Pancreas (tissue), 10 donors: Measurements from ENCODE around the gene TBX10. TPM values are rescaled to one million over a fixed set of nuclear protein-coding genes. Genes with fewer than 3 reads are reported as not detected.
A peak's percentile ranks its signal among the peaks of the same experiment; 100 is the strongest.
"Not testable (repeated sequence)": the region's sequence is repeated elsewhere in the genome, so short reads cannot be mapped to it uniquely, and the experiment has no call there.

Experiments used
- ATAC-seq, 4 donors: fragments of 200-7000 bp; cut with Tn5 transposase; one replicate each; pipeline versions ENCODE4 v1.8.0 to v1.9.1; 2020; ENCODE audit warnings: mild to moderate bottlenecking in 4 of 4, moderate library complexity in 4 of 4
- DNase-seq, 6 donors: peaks; one replicate each; pipeline ENCODE4 v3.0.0-alpha.2; 2020
- FAIRE-seq: peaks from 2 replicates; lab custom pipeline; 2012; peaks lifted over from hg19 to GRCh38; lab: Jason Lieb, UNC
- H3K27ac ChIP-seq, 4 donors: fragments of 200-600 bp; sonication (generic); 1 replicate in 3 of 4; 2 replicates in 1 of 4; pipeline versions ENCODE4 v1.5.0 to v1.8.0; 2020
- H3K27me3 ChIP-seq, 4 donors: fragments of 200-600 bp; one replicate each; pipeline ENCODE4 v1.8.0; 2021
- H3K36me3 ChIP-seq, 3 donors: fragments of 200-600 bp; sonication (generic) in 1 of 3; one replicate each; pipeline versions ENCODE4 v1.5.0 to v1.8.0; 2020 to 2021
- H3K4me1 ChIP-seq, 3 donors: fragments of 200-600 bp; one replicate each; pipeline ENCODE4 v1.8.0; 2021
- H3K4me3 ChIP-seq, 4 donors: fragments of 200-600 bp; sonication (generic) in 2 of 4; one replicate each; pipeline versions ENCODE4 v1.5.0 to v1.8.0; 2020 to 2021
- H3K9me3 ChIP-seq, 4 donors: fragments of 200-600 bp; one replicate each; pipeline ENCODE4 v1.8.0; 2021
- WGBS, 2 donors: extraction: QIAGEN DNeasy Blood & Tissue Kit; methylation state at CpG; one replicate each; pipeline ENCODE4 v1.1.7; 2013; 5-methylcytosine and 5-hydroxymethylcytosine counted together
- intact Hi-C, 3 donors: fragments of 100-400 bp; cut with DNase I; formaldehyde crosslinking; loops; one replicate each; pipeline versions ENCODE4 v1.11.1 to v1.14.2; 2022
- polyA plus RNA-seq, 2 donors: library from polyadenylated mRNA; stranded (reverse); fragments of 200-250 nt; gene quantifications; one replicate each; pipeline ENCODE4 v1.2.3, GENCODE V29; 2013
- total RNA-seq, 6 donors: library from RNA; stranded (reverse); fragmentation: NEBNext Ultra II Directional in 4 of 6; extraction: Animal tissue kit (Norgen Biotek cat#: 25700) in 4 of 6; gene quantifications; one replicate each; pipeline versions ENCODE4 v1.2.1 to v1.2.4, GENCODE V29; 2021 to 2023
- TF ChIP-seq, protein P1 (sequence below), 4 donors: fragments of 200-600 bp; sonication (generic) in 3 of 4; IDR thresholded peaks; one replicate each; pipeline versions ENCODE4 v1.5.0 to v1.8.0; 2021; ENCODE audit warnings: antibody characterized with exemption in 4 of 4
- donor health status: healthy with polysubstance abuse.
- donor health status: DM: no; HTN: no; CAD: no; lungs with moderate emphysema.
- donor health status: DM: no; HTN: no; CAD: no.
- donor health status: control.
- donor health status: control.
- donor health status: Bipolar disorder and iron deficiency.
- donor health status: DM: yes; HTN: yes; CAD: no.
- donor health status: DM: no; HTN: no; CAD: no.
- donor health status: DM: no; HTN: no; CAD: no.
- donor health status: DM: yes; HTN: yes; CAD: no.

Gene TBX10
- total and polyA plus RNA-seq, 8 donors, result 0.09 to 0.37 (median 0.26) TPM; not detected in 4

DNA sequence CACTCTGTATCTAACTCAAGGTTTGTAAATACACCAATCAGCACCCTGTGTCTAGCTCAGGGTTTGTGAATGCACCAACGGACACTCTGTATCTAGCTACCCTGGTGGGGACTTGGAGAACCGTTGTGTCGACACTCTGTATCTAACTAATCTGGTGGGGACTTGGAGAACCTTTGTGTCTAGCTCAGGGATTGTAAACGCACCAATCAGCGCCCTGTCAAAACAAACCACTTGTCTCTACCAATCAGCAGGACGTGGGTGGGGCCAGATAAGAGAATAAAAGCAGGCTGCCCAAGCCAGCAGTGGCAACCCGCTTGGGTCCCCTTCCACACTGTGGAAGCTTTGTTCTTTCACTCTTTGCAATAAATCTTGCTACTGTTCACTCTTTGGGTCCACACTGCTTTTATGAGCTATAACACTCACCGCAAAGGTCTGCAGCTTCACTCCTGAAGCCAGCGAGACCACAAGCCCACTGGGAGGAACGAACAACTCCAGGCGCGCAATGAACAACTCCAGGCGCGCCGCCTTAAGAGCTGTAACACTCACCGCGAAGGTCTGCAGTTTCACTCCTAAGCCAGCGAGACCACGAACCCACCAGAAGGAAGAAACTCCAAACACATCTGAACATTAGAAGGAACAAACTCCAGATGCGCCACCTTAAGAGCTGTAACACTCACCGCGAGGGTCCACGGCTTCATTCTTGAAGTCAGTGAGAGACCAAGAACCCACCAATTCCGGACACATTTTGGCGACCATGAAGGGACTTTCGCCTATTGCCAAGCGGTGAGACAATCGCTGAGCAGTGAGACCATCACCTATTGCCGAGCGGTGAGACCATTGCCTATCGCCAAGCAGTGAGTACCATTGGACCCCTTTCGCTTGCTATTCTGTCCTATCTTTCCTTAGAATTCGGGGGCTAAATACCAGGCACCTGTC, 19.6 kb downstream of the TBX10 start:
- 88 to 90% methylated on average over 33 of the region's 33 CpGs for WGBS, 2 donors
- DNase-seq, H3K4me1 ChIP-seq, H3K4me3 ChIP-seq, ATAC-seq, H3K27ac ChIP-seq, H3K27me3 ChIP-seq, H3K9me3 ChIP-seq, H3K36me3 ChIP-seq, intact Hi-C loops, FAIRE-seq: not testable (repeated sequence)

DNA sequence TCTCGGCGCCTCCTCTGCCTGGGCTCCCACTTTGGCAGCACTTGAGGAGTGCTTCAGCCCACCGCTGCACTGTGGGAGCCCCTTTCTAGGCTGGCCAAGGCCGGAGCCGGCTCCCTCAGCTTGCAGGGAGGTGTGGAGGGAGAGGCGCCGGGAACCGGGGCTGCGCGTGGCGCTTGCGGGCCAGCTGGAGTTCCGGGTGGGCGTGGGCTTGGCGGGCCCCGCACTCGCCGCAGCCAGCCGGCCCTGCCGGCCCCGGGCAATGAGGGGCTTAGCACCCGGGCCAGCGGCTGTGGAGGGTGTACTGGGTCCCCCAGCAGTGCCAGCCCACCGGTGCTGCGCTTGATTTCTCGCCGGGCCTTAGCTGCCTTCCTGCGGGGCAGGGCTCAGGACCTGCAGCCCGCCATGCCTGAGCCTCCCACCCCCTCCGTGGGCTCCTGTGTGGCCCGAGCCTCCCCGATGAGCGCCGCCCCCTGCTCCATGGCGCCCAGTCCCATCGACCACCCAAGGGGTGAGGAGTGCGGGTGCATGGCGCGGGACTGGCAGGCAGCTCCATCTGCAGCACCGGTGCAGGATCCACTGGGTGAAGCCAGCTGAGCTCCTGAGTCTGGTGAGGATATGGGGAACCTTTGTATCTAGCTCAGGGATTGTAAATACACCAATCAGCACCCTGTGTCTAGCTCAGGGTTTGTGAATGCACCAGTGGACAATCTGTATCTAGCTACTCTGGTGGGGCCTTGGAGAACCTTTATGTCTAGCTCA, 20.5 kb downstream of the TBX10 start:
- ATAC-seq, H3K27ac ChIP-seq, H3K4me3 ChIP-seq, H3K4me1 ChIP-seq, H3K27me3 ChIP-seq, H3K9me3 ChIP-seq, H3K36me3 ChIP-seq, FAIRE-seq, intact Hi-C loops: not testable (repeated sequence)
- peak in 1 of 6 donors; percentile 49 for DNase-seq
- WGBS, 2 donors, result 90 to 92% methylated on average over 34 to 40 of the region's 40 CpGs

DNA sequence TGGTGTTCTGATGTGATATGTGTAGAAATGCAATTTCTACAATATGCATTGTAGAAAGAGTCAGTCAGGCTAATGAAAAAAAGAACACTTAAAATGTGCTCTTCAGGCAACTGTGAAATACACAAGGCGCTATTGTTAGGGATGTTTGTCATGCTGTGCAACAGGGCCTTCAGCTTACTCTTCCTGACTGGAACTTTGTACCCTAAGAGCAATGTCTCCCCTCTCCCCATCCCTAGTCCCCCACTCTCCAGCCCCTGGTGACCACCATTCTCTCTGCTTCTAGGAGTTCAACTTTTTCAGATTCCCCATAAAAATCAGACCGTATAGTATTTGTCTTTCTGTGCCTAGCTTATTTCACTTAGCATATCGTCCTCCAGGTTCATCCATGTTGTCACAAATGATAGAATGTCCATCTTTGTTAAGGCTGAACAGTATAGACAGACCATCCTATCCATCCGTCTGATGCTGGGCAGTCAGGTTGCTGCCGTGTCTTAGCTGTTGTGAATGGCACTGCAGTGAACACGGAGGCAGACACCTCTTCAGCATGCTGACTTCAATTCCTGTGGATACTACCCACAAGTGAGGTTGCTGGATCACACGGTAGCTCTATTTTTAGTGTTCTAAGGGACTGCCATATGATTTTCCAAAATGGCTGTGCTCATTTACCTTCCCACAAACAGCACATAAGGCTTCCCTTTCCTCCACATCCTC, 22.2 kb downstream of the TBX10 start:
- no peak overlapping the region for H3K27ac ChIP-seq
- H3K36me3 ChIP-seq, result no peaks in the 10 kb centered on the region
- no peaks in the 10 kb centered on the region for H3K27me3 ChIP-seq
- intact Hi-C loops, result no loop called here
- FAIRE-seq, result no peak
- H3K9me3 ChIP-seq, result no peaks in the 10 kb centered on the region
- TF ChIP-seq, protein P1, sequence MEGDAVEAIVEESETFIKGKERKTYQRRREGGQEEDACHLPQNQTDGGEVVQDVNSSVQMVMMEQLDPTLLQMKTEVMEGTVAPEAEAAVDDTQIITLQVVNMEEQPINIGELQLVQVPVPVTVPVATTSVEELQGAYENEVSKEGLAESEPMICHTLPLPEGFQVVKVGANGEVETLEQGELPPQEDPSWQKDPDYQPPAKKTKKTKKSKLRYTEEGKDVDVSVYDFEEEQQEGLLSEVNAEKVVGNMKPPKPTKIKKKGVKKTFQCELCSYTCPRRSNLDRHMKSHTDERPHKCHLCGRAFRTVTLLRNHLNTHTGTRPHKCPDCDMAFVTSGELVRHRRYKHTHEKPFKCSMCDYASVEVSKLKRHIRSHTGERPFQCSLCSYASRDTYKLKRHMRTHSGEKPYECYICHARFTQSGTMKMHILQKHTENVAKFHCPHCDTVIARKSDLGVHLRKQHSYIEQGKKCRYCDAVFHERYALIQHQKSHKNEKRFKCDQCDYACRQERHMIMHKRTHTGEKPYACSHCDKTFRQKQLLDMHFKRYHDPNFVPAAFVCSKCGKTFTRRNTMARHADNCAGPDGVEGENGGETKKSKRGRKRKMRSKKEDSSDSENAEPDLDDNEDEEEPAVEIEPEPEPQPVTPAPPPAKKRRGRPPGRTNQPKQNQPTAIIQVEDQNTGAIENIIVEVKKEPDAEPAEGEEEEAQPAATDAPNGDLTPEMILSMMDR (IDR thresholded peaks at IDR 0.05), result no peak
- H3K4me1 ChIP-seq, result no peaks in the 10 kb centered on the region
- ATAC-seq, result no peak
- no peak for DNase-seq
- WGBS, 2 donors, result 72 to 79% methylated on average over 7 of the region's 7 CpGs
- H3K4me3 ChIP-seq, result no peak overlapping the region

DNA sequence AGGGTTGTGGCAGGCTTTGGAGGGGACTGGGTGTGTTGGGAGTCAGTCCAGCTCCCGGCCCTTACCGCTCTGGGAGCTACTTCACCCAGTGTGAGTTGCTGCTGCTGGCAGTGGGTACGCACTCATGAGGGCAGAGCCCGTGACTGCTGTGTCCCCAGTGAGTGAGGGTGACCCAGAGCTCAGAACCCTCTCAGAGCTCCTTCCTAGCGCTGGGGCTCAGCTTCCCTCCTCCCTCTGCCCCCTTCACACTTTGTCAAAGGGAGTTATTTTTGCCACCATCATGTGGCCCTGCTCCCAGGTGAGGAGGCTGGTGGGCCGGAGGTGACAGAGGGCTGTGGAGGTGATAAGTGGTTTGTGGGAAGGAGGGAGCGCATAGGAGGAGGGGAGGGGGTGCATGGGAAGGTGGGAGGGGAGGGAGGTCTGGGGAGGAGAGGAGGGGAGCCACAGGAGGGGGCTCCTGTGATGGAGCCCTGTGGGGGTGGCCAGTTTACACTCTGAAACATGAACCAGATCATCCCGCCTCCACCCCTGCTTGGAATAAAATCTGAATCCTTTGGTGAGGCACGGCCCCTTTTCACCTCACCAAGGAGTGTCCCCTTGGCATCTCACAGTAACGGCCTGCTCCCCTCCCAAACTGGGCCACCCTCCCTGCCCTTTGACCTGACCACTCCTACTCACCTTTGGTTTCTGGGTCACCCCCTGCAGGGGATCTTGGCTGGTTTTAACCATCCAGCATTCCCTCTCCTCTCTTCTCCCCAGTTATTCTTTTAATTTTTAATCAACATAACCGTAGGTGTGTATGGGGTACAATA, 22.9 kb downstream of the TBX10 start:
- no peak overlapping the region for H3K4me3 ChIP-seq
- no peak overlapping the region for H3K27ac ChIP-seq
- H3K4me1 ChIP-seq, result no peaks in the 10 kb centered on the region
- FAIRE-seq (no peak), DNase-seq (peak in 1 of 6 donors; percentile 58), ATAC-seq (no peak)
- no peaks in the 10 kb centered on the region for H3K27me3 ChIP-seq
- intact Hi-C loops, result no loop called here
- H3K36me3 ChIP-seq, result peaks cover 0 to 6% (median 0%) of the 10 kb centered on the region in 3 donors
- H3K9me3 ChIP-seq, result no peaks in the 10 kb centered on the region
- TF ChIP-seq, protein P1 (IDR thresholded peaks at IDR 0.05), result no peak
- WGBS, 2 donors, result 41 to 50% methylated on average over 11 of the region's 11 CpGs

DNA sequence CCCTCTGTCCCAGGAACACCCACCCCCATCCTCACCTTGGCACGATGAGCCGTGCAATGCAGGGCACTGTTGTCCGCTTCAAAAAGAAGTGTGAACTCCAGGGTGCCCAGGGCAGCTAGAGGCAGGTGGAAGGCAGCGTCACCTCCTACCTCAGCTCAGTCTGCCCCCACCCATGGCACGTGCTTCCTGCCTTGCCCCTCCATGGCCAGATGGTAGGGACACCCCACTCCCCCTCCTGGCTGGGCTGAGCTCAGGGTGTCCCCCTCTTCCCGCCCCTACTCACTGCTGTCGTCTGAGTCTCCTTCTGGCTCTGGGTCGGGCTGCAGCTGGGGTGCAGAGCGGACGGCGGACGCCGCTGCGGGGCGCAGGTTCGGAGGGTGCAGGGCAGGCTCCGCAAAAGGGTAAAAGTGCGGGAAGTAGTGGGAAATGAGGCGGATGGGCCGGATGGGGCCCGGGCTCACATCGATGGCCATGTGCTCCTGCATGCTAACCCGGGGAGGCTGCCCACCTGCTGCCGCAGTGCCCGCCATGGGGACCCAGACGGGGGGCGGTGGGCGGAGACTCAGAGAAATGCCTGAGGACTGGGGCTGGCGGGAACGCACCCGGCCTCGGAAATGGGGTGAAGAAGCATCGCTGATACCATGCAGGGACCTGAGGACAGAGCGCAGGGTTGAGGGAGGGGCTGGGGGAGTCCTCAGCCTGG, 23.7 kb downstream of the TBX10 start:
- H3K9me3 ChIP-seq, result no peaks in the 10 kb centered on the region
- no peak overlapping the region for H3K27ac ChIP-seq
- TF ChIP-seq, protein P1 (IDR thresholded peaks at IDR 0.05), result no peak
- DNase-seq, result peak in 3 of 6 donors; percentile 4 to 64 (median 36)
- H3K36me3 ChIP-seq, result peaks cover 0 to 8% (median 6%) of the 10 kb centered on the region in 3 donors
- H3K27me3 ChIP-seq, result no peaks in the 10 kb centered on the region
- no peak overlapping the region for H3K4me3 ChIP-seq
- H3K4me1 ChIP-seq, result no peaks in the 10 kb centered on the region
- FAIRE-seq, result no peak
- WGBS, 2 donors, result 30 to 39% methylated on average over 26 to 34 of the region's 34 CpGs
- ATAC-seq, result peak in 1 of 4 donors; percentile 4
- intact Hi-C loops, result no loop called here
